ENCODE measurements around the gene ATP2B2.

GRCh38 chr3:10502185-10502880 lies 3.1 kb downstream of the ATP2B2 start:
- TF ChIP-seq CTCF (IDR thresholded peaks at IDR 0.05; ENCODE audit: borderline replicate concordance, extremely low read depth, low read length, poor library complexity, severe bottlenecking) (no peak), EZH2 (IDR thresholded peaks at IDR 0.05; ENCODE audit: borderline replicate concordance, low read depth, low read length, severe bottlenecking) (no peak)
